Metanephros (tissue), 1 donor: ENCODE data around the gene QDPR. TPM values are rescaled to one million over a fixed set of nuclear protein-coding genes. Genes with fewer than 3 reads are reported as not detected.

Source experiments
- total RNA-seq: library from RNA; depleted of rRNA; stranded (reverse); fragments of >200 nt; gene quantifications from one replicate; pipeline ENCODE4 v1.2.3, GENCODE V29; 2014

QDPR gene
- total RNA-seq: 37.7 TPM

DNA sequence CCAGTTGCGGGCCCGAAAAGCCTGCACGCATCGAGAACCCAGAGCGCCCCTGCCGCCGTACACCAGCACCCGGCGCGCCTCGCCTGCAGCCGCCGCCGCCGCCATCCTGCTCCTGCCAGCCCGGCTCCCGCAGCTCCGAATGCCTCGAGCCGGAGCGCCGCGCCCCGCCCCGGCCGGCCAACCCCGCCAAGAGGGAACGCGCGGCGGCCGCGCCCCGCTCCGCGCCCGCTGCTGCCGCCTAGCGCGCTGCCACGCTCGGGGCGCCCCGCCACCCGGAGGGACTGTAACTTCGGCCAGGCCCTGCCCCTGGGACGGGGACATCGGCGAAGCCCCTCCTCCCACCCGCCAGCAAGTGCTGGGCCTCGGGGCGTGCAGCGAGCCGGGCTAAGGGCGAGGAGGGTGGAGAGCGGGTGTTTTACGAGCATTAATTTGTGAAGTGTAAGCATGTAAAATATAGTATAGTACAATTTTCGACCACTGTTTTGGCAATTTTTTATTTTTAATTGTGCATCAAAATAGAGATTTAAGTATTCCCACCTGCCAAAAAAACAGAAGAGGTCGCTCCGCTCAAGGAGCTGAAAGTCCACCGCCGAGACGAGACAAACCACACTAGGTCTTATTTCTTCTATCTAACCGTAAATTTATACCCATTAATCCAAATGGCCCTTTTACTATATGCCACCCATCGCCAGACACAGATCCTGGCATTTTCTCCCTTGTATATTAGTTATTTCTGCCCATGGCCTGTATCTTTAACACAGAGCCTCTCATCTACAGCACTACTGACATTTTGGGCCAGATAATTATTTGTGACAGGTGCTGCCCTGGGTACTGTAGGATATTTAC lies at the start of gene QDPR:
Gene QDPR (minus strand): TSS at position 141 of the 846 bp plus-strand sequence. CDS start 36 bp downstream, at position 105.

DNA sequence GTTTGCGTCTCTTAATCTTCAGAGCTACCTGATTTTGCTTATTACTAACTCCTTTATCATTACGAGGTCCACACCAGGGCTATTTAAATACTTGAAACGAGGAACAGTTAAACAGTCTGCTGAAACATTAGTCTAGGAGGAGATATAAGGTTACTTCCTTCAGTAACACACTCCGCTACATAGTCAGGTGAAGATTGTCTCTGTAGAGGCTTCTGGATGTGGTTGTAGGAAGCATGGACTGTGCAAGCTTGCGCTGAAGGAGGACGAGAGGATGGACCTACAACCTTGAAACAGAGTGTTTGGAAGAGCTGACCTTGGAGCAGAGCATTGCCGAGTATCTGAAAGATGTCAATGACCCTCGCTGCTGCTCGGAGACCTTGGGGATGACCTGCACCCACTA lies 3.0 kb upstream of the QDPR start, which contains the start of gene CLRN2:
Gene CLRN2 (plus strand): TSS at position 301 of the 400 bp plus-strand sequence. CDS start 102 bp downstream, outside the sequence.

Other genes with a start within 250 kb of the QDPR start
- not detected for gene CLRN2, start 3.1 kb upstream of the QDPR start, total RNA-seq
- gene LAP3, start 65.1 kb upstream of the QDPR start, total RNA-seq: 66.5 TPM
- gene MED28, start 102.6 kb upstream of the QDPR start, total RNA-seq: 32.6 TPM